H1 (cell line): Measurements from ENCODE around the gene FBXO2. TPM values are rescaled to one million over a fixed set of nuclear protein-coding genes. Genes with fewer than 3 reads are reported as not detected.
A peak's percentile ranks its signal among the peaks of the same experiment; 100 is the strongest.

Experiments
- CTCF ChIA-PET: fragments of 300-600 bp; sonication (Branson Sonifier 250); formaldehyde crosslinking; loops from one replicate; lab custom pipeline; 2021; ENCODE audit not compliant: partially characterized antibody; lab: Charles Lee
- POLR2A ChIA-PET: fragments of 300-600 bp; sonication (Branson Sonifier 250); formaldehyde crosslinking; loops from one replicate; lab custom pipeline; 2021; ENCODE audit warnings: inconsistent platforms; ENCODE audit not compliant: partially characterized antibody; lab: Charles Lee
- DNase-seq, 2 experiments: peaks; one replicate each; pipeline versions ENCODE4 v3.0.0 to v3.0.0-alpha.2; 2010 to 2022; ENCODE audit warnings: low spot score in 2 of 2, low read depth in 1 of 2, mixed read lengths in 1 of 2
- FAIRE-seq: peaks from 2 replicates; lab custom pipeline; 2011; peaks lifted over from hg19 to GRCh38; lab: Jason Lieb, UNC
- H2AFZ ChIP-seq: 2 replicates; pipeline ENCODE4 v1.8.1; 2012; ENCODE audit warnings: low read length, inconsistent platforms
- H2AK5ac ChIP-seq: 2 replicates; pipeline ENCODE4 v1.6.1; 2013; ENCODE audit warnings: low read depth, low read length
- H2BK120ac ChIP-seq: replicated peaks from 2 replicates; pipeline ENCODE3; 2013; ENCODE audit warnings: low read depth, low read length, inconsistent platforms
- H2BK12ac ChIP-seq: 2 replicates; pipeline ENCODE4 v1.6.1; 2013; ENCODE audit warnings: low read depth, low read length
- H2BK15ac ChIP-seq: 2 replicates; pipeline ENCODE4 v1.6.1; 2013; ENCODE audit warnings: low read length
- H2BK20ac ChIP-seq: 2 replicates; pipeline ENCODE4 v1.6.1; 2013; ENCODE audit warnings: low read length
- H2BK5ac ChIP-seq: 2 replicates; pipeline ENCODE4 v1.6.1; 2013; ENCODE audit warnings: low read depth, low read length
- H3K14ac ChIP-seq: 2 replicates; pipeline ENCODE4 v1.6.1; 2013; ENCODE audit warnings: inconsistent platforms; ENCODE audit not compliant: insufficient read length
- H3K18ac ChIP-seq: 2 replicates; pipeline ENCODE4 v1.6.1; 2013; ENCODE audit warnings: low read length; ENCODE audit errors: extremely low read depth
- H3K23ac ChIP-seq: 2 replicates; pipeline ENCODE4 v1.6.1; 2013; ENCODE audit warnings: inconsistent platforms; ENCODE audit not compliant: insufficient read length
- H3K23me2 ChIP-seq: 2 replicates; pipeline ENCODE4 v1.6.1; 2013; ENCODE audit warnings: low read depth, low read length
- H3K27ac ChIP-seq: 2 replicates; pipeline ENCODE4 v1.6.1; 2011; ENCODE audit warnings: low read depth, low read length, inconsistent platforms
- H3K27me3 ChIP-seq, 4 experiments: replicated peaks in 1 of 4; 1 replicate in 1 of 4; 2 replicates in 3 of 4; pipeline versions ENCODE4 v1.6.1 to v1.8.1; 2011 to 2013; ENCODE audit warnings: low read length in 3 of 4, mild to moderate bottlenecking in 3 of 4, inconsistent platforms in 2 of 4, mixed read lengths in 2 of 4, moderate library complexity in 1 of 4; ENCODE audit not compliant: control insufficient read depth in 3 of 4, insufficient read depth in 3 of 4; ENCODE audit errors: extremely low read depth in 1 of 4
- H3K36me3 ChIP-seq, 4 experiments: 2 replicates each; pipeline versions ENCODE4 v1.6.1 to v1.8.1; 2011 to 2013; ENCODE audit warnings: mild to moderate bottlenecking in 4 of 4, low read length in 3 of 4, moderate library complexity in 2 of 4, control low read depth in 1 of 4, inconsistent platforms in 1 of 4; ENCODE audit not compliant: insufficient read depth in 4 of 4, control insufficient read depth in 2 of 4
- H3K4ac ChIP-seq: replicated peaks from 2 replicates; pipeline ENCODE3; 2013; ENCODE audit warnings: low read length, low read depth, mixed read lengths, inconsistent platforms; ENCODE audit not compliant: insufficient read length
- H3K4me1 ChIP-seq, 4 experiments: replicated peaks in 1 of 4; 1 replicate in 1 of 4; 2 replicates in 3 of 4; pipeline versions ENCODE4 v1.6.1 to v1.8.1; 2011 to 2013; ENCODE audit warnings: low read length in 3 of 4, inconsistent platforms in 2 of 4, mixed read lengths in 1 of 4; ENCODE audit not compliant: insufficient read depth in 4 of 4, control insufficient read depth in 3 of 4
- H3K4me2 ChIP-seq, 2 experiments: 2 replicates each; pipeline versions ENCODE4 v1.6.1 to v1.8.1; 2011 to 2013; ENCODE audit warnings: low read depth in 2 of 2, low read length in 2 of 2, control low read depth in 1 of 2, inconsistent platforms in 1 of 2, mild to moderate bottlenecking in 1 of 2; ENCODE audit not compliant: insufficient read depth in 1 of 2
- H3K4me3 ChIP-seq, 4 experiments: fragments of 200-600, 300-600 bp in 1 of 4; sonication (generic), shearing (Covaris generic), sonication (Bioruptor Twin) in 1 of 4; 2 replicates each; pipeline versions ENCODE4 v1.5.1 to v1.8.1; 2011 to 2016; ENCODE audit warnings: low read length in 4 of 4, low read depth in 3 of 4, control low read depth in 2 of 4, inconsistent platforms in 2 of 4, mild to moderate bottlenecking in 2 of 4, mixed read lengths in 1 of 4, moderate library complexity in 1 of 4; ENCODE audit not compliant: insufficient read depth in 2 of 4; ENCODE audit errors: extremely low read depth in 1 of 4
- H3K56ac ChIP-seq: replicated peaks from 2 replicates; pipeline ENCODE3; 2013; ENCODE audit warnings: low read depth, mild to moderate bottlenecking, mixed read lengths, low read length, inconsistent platforms; ENCODE audit not compliant: insufficient read length
- H3K79me1 ChIP-seq: 2 replicates; pipeline ENCODE4 v1.6.1; 2013; ENCODE audit warnings: low read depth, low read length, control low read depth
- H3K79me2 ChIP-seq, 2 experiments: 2 replicates each; pipeline versions ENCODE4 v1.6.1 to v1.8.1; 2012 to 2013; ENCODE audit warnings: low read length in 2 of 2, mild to moderate bottlenecking in 2 of 2, inconsistent platforms in 1 of 2; ENCODE audit not compliant: insufficient read depth in 2 of 2, control insufficient read depth in 1 of 2
- H3K9ac ChIP-seq, 4 experiments: replicated peaks in 1 of 4; 1 replicate in 1 of 4; 2 replicates in 3 of 4; pipeline versions ENCODE4 v1.6.1 to v1.8.1; 2011 to 2013; ENCODE audit warnings: low read depth in 3 of 4, low read length in 3 of 4, control low read depth in 2 of 4, mild to moderate bottlenecking in 2 of 4, moderate library complexity in 2 of 4, inconsistent platforms in 1 of 4; ENCODE audit errors: extremely low read depth in 1 of 4
- H3K9me3 ChIP-seq, 2 experiments: 2 replicates each; pipeline versions ENCODE4 v1.6.1 to v1.8.1; 2012 to 2013; ENCODE audit warnings: mild to moderate bottlenecking in 2 of 2, moderate library complexity in 2 of 2, control low read depth in 1 of 2, inconsistent platforms in 1 of 2, low read depth in 1 of 2, low read length in 1 of 2, mixed read lengths in 1 of 2; ENCODE audit not compliant: insufficient read depth in 2 of 2
- H4K20me1 ChIP-seq, 2 experiments: replicated peaks in 1 of 2; 2 replicates each; pipeline versions ENCODE3 to v1.8.1; 2011 to 2013; ENCODE audit warnings: inconsistent platforms in 2 of 2, low read length in 2 of 2, mild to moderate bottlenecking in 1 of 2; ENCODE audit not compliant: insufficient read depth in 2 of 2, control insufficient read depth in 1 of 2
- H4K5ac ChIP-seq: 2 replicates; pipeline ENCODE4 v1.6.1; 2013; ENCODE audit warnings: low read length, low read depth, mixed read lengths, inconsistent platforms; ENCODE audit not compliant: insufficient read length
- H4K8ac ChIP-seq: 2 replicates; pipeline ENCODE4 v1.8.0; 2013; ENCODE audit warnings: mild to moderate bottlenecking, moderate library complexity, low read length, inconsistent platforms; ENCODE audit not compliant: insufficient read depth; ENCODE audit errors: extremely low read depth
- H4K91ac ChIP-seq: replicated peaks from 2 replicates; pipeline ENCODE3; 2013; ENCODE audit warnings: low read length, mixed read lengths, inconsistent platforms; ENCODE audit not compliant: insufficient read length
- CHD2 ChIP-seq: IDR thresholded peaks from 2 replicates; pipeline ENCODE4 v1.6.1; 2012; ENCODE audit warnings: low read length, improper control_type of control experiment
- E2F6 ChIP-seq: IDR thresholded peaks from 2 replicates; pipeline ENCODE4 v1.6.1; 2012; ENCODE audit warnings: inconsistent platforms
- HDAC2 ChIP-seq, 2 experiments: fragments of 300-600 bp in 1 of 2; sonication (generic) in 1 of 2; IDR thresholded peaks; 2 replicates each; pipeline ENCODE4 v1.6.1; 2011 to 2012; ENCODE audit warnings: low read depth in 2 of 2, low read length in 2 of 2, mild to moderate bottlenecking in 2 of 2, moderate library complexity in 2 of 2, borderline replicate concordance in 1 of 2, inconsistent platforms in 1 of 2
- JUN ChIP-seq: IDR thresholded peaks from 2 replicates; pipeline ENCODE4 v1.6.1; 2011; ENCODE audit warnings: low read depth, mild to moderate bottlenecking, improper control_type of control experiment, low read length
- PHF8 ChIP-seq: fragments of 200-600 bp; sonication (generic); conservative IDR thresholded peaks from 2 replicates; pipeline ENCODE4 v1.7.1; 2012; ENCODE audit warnings: low read depth, mild to moderate bottlenecking, inconsistent platforms, low read length, moderate library complexity
- POLR2A ChIP-seq, 2 experiments: IDR thresholded peaks; 1 replicate in 1 of 2; 2 replicates in 1 of 2; pipeline ENCODE4 v1.6.1; 2011; ENCODE audit warnings: low read depth in 2 of 2, low read length in 2 of 2, mild to moderate bottlenecking in 2 of 2; ENCODE audit errors: control extremely low read depth in 1 of 2
- RFX5 ChIP-seq: IDR thresholded peaks from 2 replicates; pipeline ENCODE4 v1.6.1; 2011; ENCODE audit warnings: low read depth, low read length, improper control_type of control experiment, borderline replicate concordance
- SIN3A ChIP-seq, 2 experiments: IDR thresholded peaks in 1 of 2; conservative IDR thresholded peaks in 1 of 2; 2 replicates each; pipeline ENCODE4 v1.6.1; 2011 to 2012; ENCODE audit warnings: low read length in 2 of 2, improper control_type of control experiment in 1 of 2, low read depth in 1 of 2, mild to moderate bottlenecking in 1 of 2
- SP1 ChIP-seq: IDR thresholded peaks from 2 replicates; pipeline ENCODE4 v1.6.1; 2011; ENCODE audit warnings: low read depth, low read length
- SP4 ChIP-seq: IDR thresholded peaks from 2 replicates; pipeline ENCODE4 v1.6.1; 2012; ENCODE audit warnings: low read length, inconsistent platforms
- WGBS, 2 experiments: shearing (Covaris generic) in 1 of 2; methylation state at CpG; one replicate each; pipeline versions ENCODE4 v1.1.6 to v1.1.7; 2013 to 2015; ENCODE audit warnings: low lambda C conversion rate in 2 of 2, mixed read lengths in 2 of 2, inconsistent platforms in 1 of 2, low coverage in 1 of 2, missing lambda C conversion rate in 1 of 2; ENCODE audit not compliant: insufficient replicate concordance in 2 of 2, insufficient coverage in 1 of 2, insufficient read length in 1 of 2; ENCODE audit errors: extremely low coverage in 1 of 2, missing lambda C conversion rate in 1 of 2; 5-methylcytosine and 5-hydroxymethylcytosine counted together
- polyA plus RNA-seq, 7 experiments: library from polyadenylated mRNA; depleted of rRNA in 3 of 7; stranded (reverse) in 5 of 7; unstranded in 2 of 7; fragments of >200 nt in 5 of 7; fragments of 200-250 nt in 2 of 7; gene quantifications; 1 replicate in 5 of 7; 2 replicates in 1 of 7; 4 replicates in 1 of 7; pipeline versions ENCODE4 v1.2.1 to v1.2.3, GENCODE V29; 2011 to 2013; ENCODE audit warnings: missing spikeins in 2 of 7, mixed read lengths in 2 of 7
- total RNA-seq: library from RNA; stranded (reverse); fragmentation: NEBNext Ultra II Directional; extraction: Animal tissue kit (Norgen Biotek cat#: 25700); gene quantifications from 2 replicates; pipeline ENCODE4 v1.2.1, GENCODE V29; 2021

The FBXO2 gene
- total and polyA plus RNA-seq, 2 of the 8 experiments (the other 6 are each of a cell fraction or from before 2014, with no cell fraction given), result 51.3 to 57.9 TPM

- 79% methylated on average over 5 of the region's 5 CpGs; no CpG with 5 or more reads in 1 of the 2 experiments for WGBS, 2 experiments
Observed at GRCh38 chr1:11693917-11694316, 39.7 kb upstream of the FBXO2 start.

More at GRCh38 chr1:11693917-11694316, 39.7 kb upstream of the FBXO2 start:
- Histone ChIP-seq H3K4ac (peak overlapping the region; percentile 80), H2BK12ac (peak overlapping the region; percentile 95), H3K36me3 (no peaks in the 10 kb centered on the region), H3K79me2 (peaks cover 1 to 52% of the 10 kb centered on the region in 2 experiments), H3K27me3 (peaks cover 0 to 2% (median 0%) of the 10 kb centered on the region in 4 experiments; a peak in 2 of 7 replicates), H4K5ac (no peak overlapping the region), H3K4me3 (peak overlapping the region in 1 of 4 experiments; percentile 6; a peak in 1 of 8 replicates), H3K27ac (no peak overlapping the region), H3K4me1 (peaks cover 3 to 31% (median 21%) of the 10 kb centered on the region in 4 experiments), H3K14ac (no peak overlapping the region), H3K23me2 (peaks cover 23% of the 10 kb centered on the region), H3K23ac (no peak overlapping the region), H4K8ac (peak overlapping the region; percentile 29; the same call in 1 of the 2 replicates), H3K56ac (no peak overlapping the region), H3K4me2 (peak overlapping the region; percentile 44 to 71), H2AFZ (no peak overlapping the region)
- DNase-seq (no peak), FAIRE-seq (no peak)
- no peak for TF ChIP-seq CHD2
- no peak for TF ChIP-seq SP1
- no peak for TF ChIP-seq E2F6
- no peak for TF ChIP-seq SP4
- TF ChIP-seq JUN, result no peak
- TF ChIP-seq HDAC2 (IDR thresholded peaks at IDR 0.05; ENCODE audit: borderline replicate concordance in 1 of 2, low read depth in 2 of 2, low read length in 2 of 2), result no peak
- TF ChIP-seq RFX5, result no peak
- TF ChIP-seq PHF8, result no peak
- no peak for TF ChIP-seq SIN3A (conservative IDR thresholded peaks at IDR 0.05 in 1 of 2, IDR thresholded peaks at IDR 0.05 in 1 of 2; ENCODE audit: low read depth in 1 of 2, low read length in 2 of 2)
- no peak for TF ChIP-seq POLR2A (IDR thresholded peaks at IDR 0.05; ENCODE audit: control extremely low read depth in 1 of 2, low read depth in 2 of 2, low read length in 2 of 2)
- TF ChIP-seq, all 59 proteins: peak for 0
- H3K9ac ChIP-seq, result no peak overlapping the region
- peak overlapping the region; percentile 49; the same call in 1 of the 2 replicates for H2BK5ac ChIP-seq
- peak overlapping the region; percentile 66 for H2BK120ac ChIP-seq
- H2BK20ac ChIP-seq, result peak overlapping the region; percentile 80; the same call in 1 of the 2 replicates
- H3K18ac ChIP-seq, result no peak overlapping the region; the same call in 1 of the 2 replicates
- peaks cover 17% of the 10 kb centered on the region for H3K79me1 ChIP-seq
- H2AK5ac ChIP-seq, result 0 out of 2 replicates have a peak overlapping the region, but pooled peaks have one; percentile 80
- no peaks in the 10 kb centered on the region for H3K9me3 ChIP-seq
- ChIA-PET CTCF (interaction anchor here (1.5 to 7.3 kb wide), 8 partner anchors 8 to 56 kb away, joined by 5 to 129 read pairs (median 10); partner anchors contain the start of gene FBXO6), POLR2A (interaction anchor here (1.0 to 32.0 kb wide), 10 partner anchors 16 to 215 kb away, joined by 3 to 1025 read pairs (median 4); partner anchors contain the start of genes AGTRAP, FBXO2, FBXO6 and MAD2L2)
- peaks cover 0 to 4% of the 10 kb centered on the region in 2 experiments for H4K20me1 ChIP-seq
- H4K91ac ChIP-seq, result peak overlapping the region; percentile 88
- H2BK15ac ChIP-seq, result peak overlapping the region; percentile 88
